HepG2 (cell line): ENCODE results near the gene SLC38A4. TPM values are rescaled to one million over a fixed set of nuclear protein-coding genes. Genes with fewer than 3 reads are reported as not detected.

Source experiments
- ATAC-seq: fragments of 200-7000 bp; cut with Tn5 transposase; 3 replicates; pipeline ENCODE4 v1.9.1; 2020; ENCODE audit warnings: mild to moderate bottlenecking, moderate library complexity
- BruUV-seq: library from RNA; stranded (reverse); fragments of 400-500 nt; replicated peaks from 2 replicates; lab custom pipeline; 2021; lab: Mats Ljungman, UMichigan
- CTCF ChIA-PET: fragments of 300-600 bp; formaldehyde crosslinking; extraction: SDS; loops from one replicate; lab custom pipeline; 2021; ENCODE audit warnings: low total read pairs, inconsistent platforms, low intra/inter-chr PET ratio; lab: Yijun Ruan, JAX
- POLR2A ChIA-PET: fragments of 350-600 bp; sonication (Branson Sonifier 250); formaldehyde crosslinking; loops from one replicate; lab custom pipeline; 2020; ENCODE audit warnings: antibody characterized with exemption, inconsistent platforms; lab: Yijun Ruan, JAX
- DNase-seq: peaks from one replicate; pipeline ENCODE4 v3.0.0-alpha.2; 2015; ENCODE audit warnings: low spot score
- FAIRE-seq: peaks from 3 replicates; lab custom pipeline; 2011; peaks lifted over from hg19 to GRCh38; lab: Jason Lieb, UNC
- H2AFZ ChIP-seq: one replicate; pipeline ENCODE4 v1.6.1; 2011; ENCODE audit warnings: low read length, inconsistent platforms
- H3K27ac ChIP-seq: fragments of 300-600 bp; 3 replicates; pipeline ENCODE4 v1.8.0; 2011; ENCODE audit warnings: mixed run types, mild to moderate bottlenecking, mixed read lengths, low read length, inconsistent platforms; ENCODE audit not compliant: insufficient read depth; ENCODE audit errors: extremely low read length
- H3K27me3 ChIP-seq, 2 experiments: fragments of 200-600 bp in 1 of 2; 2 replicates in 1 of 2; 3 replicates in 1 of 2; pipeline versions ENCODE4 v1.6.0 to v1.8.0; 2011; ENCODE audit warnings: low read length in 2 of 2, mild to moderate bottlenecking in 2 of 2, moderate library complexity in 2 of 2, inconsistent platforms in 1 of 2; ENCODE audit not compliant: insufficient read depth in 2 of 2, control insufficient read depth in 1 of 2
- H3K36me3 ChIP-seq, 2 experiments: fragments of 200-600 bp in 1 of 2; replicated peaks in 1 of 2; 2 replicates in 1 of 2; 3 replicates in 1 of 2; pipeline versions ENCODE4 v1.5.1 to v1.8.0; 2011; ENCODE audit warnings: low read length in 2 of 2, inconsistent platforms in 1 of 2; ENCODE audit not compliant: insufficient read depth in 2 of 2, control insufficient read depth in 1 of 2
- H3K4me1 ChIP-seq: 2 replicates; pipeline ENCODE4 v1.5.1; 2012; ENCODE audit warnings: low read length, inconsistent platforms; ENCODE audit not compliant: insufficient read depth
- H3K4me2 ChIP-seq: 2 replicates; pipeline ENCODE4 v1.6.0; 2011; ENCODE audit warnings: low read depth, low read length, inconsistent platforms
- H3K4me3 ChIP-seq, 3 experiments: fragments of 200-600 bp in 1 of 3; sonication (generic), shearing (Covaris generic) in 1 of 3; replicated peaks in 1 of 3; 2 replicates each; pipeline ENCODE4 v1.5.1; 2011 to 2016; ENCODE audit warnings: low read length in 3 of 3, inconsistent platforms in 2 of 3, low read depth in 2 of 3, mild to moderate bottlenecking in 2 of 3, control low read depth in 1 of 3, mixed read lengths in 1 of 3; ENCODE audit not compliant: insufficient read depth in 1 of 3
- H3K79me2 ChIP-seq: one replicate; pipeline ENCODE4 v1.6.1; 2011; ENCODE audit warnings: low read length, inconsistent platforms; ENCODE audit not compliant: insufficient read depth
- H3K9ac ChIP-seq: 2 replicates; pipeline ENCODE4 v1.6.0; 2011; ENCODE audit warnings: mild to moderate bottlenecking, low read depth, low read length, inconsistent platforms; ENCODE audit not compliant: insufficient read depth
- H3K9me3 ChIP-seq: 2 replicates; pipeline ENCODE4 v1.5.1; 2012; ENCODE audit warnings: mild to moderate bottlenecking, low read length
- H4K20me1 ChIP-seq: 2 replicates; pipeline ENCODE4 v1.6.0; 2011; ENCODE audit warnings: inconsistent platforms, mild to moderate bottlenecking, low read length, moderate library complexity; ENCODE audit not compliant: insufficient read depth
- ARID2 ChIP-seq: sonication (generic); formaldehyde crosslinking; IDR thresholded peaks from 2 replicates; pipeline ENCODE4 v1.8.1; 2022; ENCODE audit warnings: mild to moderate bottlenecking, missing genetic modification reagents, borderline replicate concordance
- ARID5B ChIP-seq: IDR thresholded peaks from 2 replicates; pipeline ENCODE4 v1.4.0; 2020; ENCODE audit warnings: mild to moderate bottlenecking, missing genetic modification reagents
- CREBL2 ChIP-seq: sonication (generic); formaldehyde crosslinking; IDR thresholded peaks from 2 replicates; pipeline ENCODE4 v1.8.1; 2023; ENCODE audit warnings: missing genetic modification reagents, mild to moderate bottlenecking, borderline replicate concordance
- GFI1 ChIP-seq: sonication (generic); formaldehyde crosslinking; IDR thresholded peaks from 2 replicates; pipeline ENCODE4 v1.5.0; 2020; ENCODE audit warnings: missing genetic modification reagents, mild to moderate bottlenecking, borderline replicate concordance
- HDAC2 ChIP-seq: sonication (generic); formaldehyde crosslinking; IDR thresholded peaks from 2 replicates; pipeline ENCODE4 v1.4.0; 2020; ENCODE audit warnings: missing genetic modification reagents
- HNRNPH1 ChIP-seq: fragments of 200-400 bp; formaldehyde crosslinking; optimal IDR thresholded peaks from 2 replicates; pipeline ENCODE3; 2017; ENCODE audit warnings: mild to moderate bottlenecking, low read depth, low read length
- HOXA3 ChIP-seq: sonication (generic); formaldehyde crosslinking; IDR thresholded peaks from 2 replicates; pipeline ENCODE4 v1.5.0; 2020; ENCODE audit warnings: missing genetic modification reagents
- KMT2B ChIP-seq: IDR thresholded peaks from 2 replicates; pipeline ENCODE4 v1.6.1; 2016; ENCODE audit warnings: missing genetic modification reagents, missing compliant biosample characterization
- MED8 ChIP-seq: sonication (generic); formaldehyde crosslinking; IDR thresholded peaks from 2 replicates; pipeline ENCODE4 v1.8.1; 2023; ENCODE audit warnings: mild to moderate bottlenecking, missing genetic modification reagents; ENCODE audit not compliant: insufficient replicate concordance
- RXRA ChIP-seq: sonication (generic); formaldehyde crosslinking; IDR thresholded peaks from 2 replicates; pipeline ENCODE4 v1.5.1; 2020; ENCODE audit warnings: missing genetic modification reagents
- SIX1 ChIP-seq: sonication (generic); formaldehyde crosslinking; IDR thresholded peaks from 2 replicates; pipeline ENCODE4 v1.4.0; 2020; ENCODE audit warnings: missing genetic modification reagents, borderline replicate concordance
- SMAD1 ChIP-seq: sonication (generic); formaldehyde crosslinking; IDR thresholded peaks from 2 replicates; pipeline ENCODE4 v1.4.0; 2020; ENCODE audit warnings: missing genetic modification reagents, low read depth, mild to moderate bottlenecking, borderline replicate concordance
- SMAD9 ChIP-seq: sonication (generic); formaldehyde crosslinking; IDR thresholded peaks from 2 replicates; pipeline ENCODE4 v1.5.1; 2020; ENCODE audit warnings: mild to moderate bottlenecking, missing genetic modification reagents
- SOX13 ChIP-seq, 3 experiments: fragments of 450-650 bp in 1 of 3; sonication (generic) in 1 of 3; formaldehyde crosslinking in 1 of 3; IDR thresholded peaks in 2 of 3; conservative IDR thresholded peaks in 1 of 3; 2 replicates each; pipeline versions ENCODE4 v1.5.0 to v1.6.1; 2016 to 2020; ENCODE audit warnings: antibody characterized with exemption in 1 of 3, mild to moderate bottlenecking in 1 of 3, missing compliant biosample characterization in 1 of 3, missing genetic modification reagents in 1 of 3, moderate library complexity in 1 of 3
- SOX6 ChIP-seq, 2 experiments: fragments of 450-650 bp in 1 of 2; sonication (generic) in 1 of 2; formaldehyde crosslinking in 1 of 2; IDR thresholded peaks; 2 replicates each; pipeline versions ENCODE4 v1.4.0 to v1.6.1; 2017 to 2020; ENCODE audit warnings: antibody characterized with exemption in 1 of 2, mild to moderate bottlenecking in 1 of 2, missing genetic modification reagents in 1 of 2
- STAT5B ChIP-seq: sonication (generic); formaldehyde crosslinking; IDR thresholded peaks from 2 replicates; pipeline ENCODE4 v1.4.0; 2020; ENCODE audit warnings: missing genetic modification reagents
- ZNF598 ChIP-seq: sonication (generic); formaldehyde crosslinking; IDR thresholded peaks from 2 replicates; pipeline ENCODE4 v1.5.1; 2020; ENCODE audit warnings: mild to moderate bottlenecking, missing genetic modification reagents, borderline replicate concordance
- ZNF782 ChIP-seq: sonication (generic); formaldehyde crosslinking; IDR thresholded peaks from 2 replicates; pipeline ENCODE4 v1.4.0; 2020; ENCODE audit warnings: missing genetic modification reagents, mild to moderate bottlenecking, borderline replicate concordance
- ZSCAN31 ChIP-seq: sonication (generic); formaldehyde crosslinking; IDR thresholded peaks from 2 replicates; pipeline ENCODE4 v1.5.0; 2020; ENCODE audit warnings: low read depth, mild to moderate bottlenecking, missing genetic modification reagents
- ZSCAN5A ChIP-seq: sonication (generic); formaldehyde crosslinking; IDR thresholded peaks from 2 replicates; pipeline ENCODE4 v1.8.0; 2022; ENCODE audit warnings: mild to moderate bottlenecking, missing genetic modification reagents, borderline replicate concordance
- WGBS: methylation state at CpG from one replicate; pipeline ENCODE4 v1.1.6; 2017; ENCODE audit warnings: low lambda C conversion rate; 5-methylcytosine and 5-hydroxymethylcytosine counted together
- in situ Hi-C: cut with HindIII; loops from 2 replicates; pipeline ENCODE4 v1.10.0; 2017; ENCODE audit warnings: low pct_unique_long_range_greater_than_20kb; ENCODE audit not compliant: extremely low pct_ligation_motif_present
- intact Hi-C: fragments of 100-400 bp; cut with micrococcal nuclease; formaldehyde crosslinking; loops from one replicate; pipeline ENCODE4 v1.10.0; 2022; ENCODE audit not compliant: unreplicated experiment
- polyA plus RNA-seq, 8 experiments: library from polyadenylated mRNA; depleted of rRNA in 3 of 8; stranded (reverse) in 7 of 8; unstranded in 1 of 8; fragments of >200 nt; fragmentation: Illumina TruSeq in 4 of 8; extraction: Trizol in 4 of 8; gene quantifications; 2 replicates each; pipeline versions ENCODE4 v1.2.1 to v1.2.3, GENCODE V29; 2011 to 2016; ENCODE audit warnings: low read depth in 4 of 8, missing spikeins in 1 of 8, mixed read lengths in 1 of 8; ENCODE audit not compliant: insufficient read depth in 1 of 8
- total RNA-seq, 5 experiments: library from RNA; depleted of rRNA; stranded (reverse); fragments of >200 nt; fragmentation: Illumina TruSeq; extraction: Trizol; gene quantifications; 2 replicates each; pipeline ENCODE4 v1.2.3, GENCODE V29; 2016; ENCODE audit warnings: low read depth in 1 of 5

The SLC38A4 gene
- total and polyA plus RNA-seq, 2 of the 13 experiments (the other 11 are each of a cell fraction or from before 2014, with no cell fraction given), result 3.5 to 5.2 TPM

- BruUV-seq, result no TSS peak
- Histone ChIP-seq H3K9me3 (no peaks in the 10 kb centered on the region), H3K27me3 (no peaks in the 10 kb centered on the region), H3K27ac (no peak overlapping the region), H3K4me3 (no peak overlapping the region), H4K20me1 (no peaks in the 10 kb centered on the region), H3K36me3 (no peaks in the 10 kb centered on the region), H3K79me2 (no peaks in the 10 kb centered on the region), H3K4me1 (peaks cover 28% of the 10 kb centered on the region), H3K4me2 (no peak overlapping the region), H3K9ac (no peak overlapping the region), H2AFZ (no peak overlapping the region)
- POLR2A ChIA-PET, result no interaction called here
- CTCF ChIA-PET, result no interaction called here
- DNase-seq (peak; percentile 39), ATAC-seq (no peak), FAIRE-seq (no peak)
- 45% methylated on average over 2 of the region's 2 CpGs for WGBS
- in situ Hi-C loops (no loop called here), intact Hi-C loops (no loop called here)
- TF ChIP-seq GFI1 (CRISPR knock-in tag) (0 out of 2 replicates have a peak, but pooled peaks have one; percentile 28), ARID5B (CRISPR knock-in tag) (peak; percentile 24; the same call in 1 of the 2 replicates), SOX13 (IDR thresholded peaks at IDR 0.05) (no peak), SOX13 (CRISPR knock-in tag; conservative IDR thresholded peaks at IDR 0.05 in 1 of 2, IDR thresholded peaks at IDR 0.05 in 1 of 2) (peak in 1 of 2 experiments; percentile 44; a peak in 1 of 4 replicates), RXRA (CRISPR knock-in tag) (no peak), ZNF782 (CRISPR knock-in tag) (no peak), ZSCAN5A (no peak), HOXA3 (CRISPR knock-in tag) (no peak), ZSCAN31 (no peak), SMAD9 (CRISPR knock-in tag) (no peak), ARID2 (CRISPR knock-in tag) (no peak), KMT2B (CRISPR knock-in tag) (no peak), ZNF598 (CRISPR knock-in tag) (no peak), CREBL2 (CRISPR knock-in tag) (no peak), HDAC2 (CRISPR knock-in tag) (peak; percentile 22; the same call in 1 of the 2 replicates), MED8 (CRISPR knock-in tag) (no peak), STAT5B (no peak), SIX1 (CRISPR knock-in tag) (peak; percentile 82; the same call in 1 of the 2 replicates), HNRNPH1 (no peak), SOX6 (IDR thresholded peaks at IDR 0.05) (no peak), SOX6 (CRISPR knock-in tag; IDR thresholded peaks at IDR 0.05) (peak; percentile 24; the same call in 1 of the 2 replicates), SMAD1 (CRISPR knock-in tag) (no peak)
Observed at GRCh38 chr12:46752396-46752795, 73.4 kb downstream of the SLC38A4 start.
